Karpas-422 (cell line): ENCODE results near the gene RPS6KA5. TPM values are rescaled to one million over a fixed set of nuclear protein-coding genes. Genes with fewer than 3 reads are reported as not detected.
A peak's percentile ranks its signal among the peaks of the same experiment; 100 is the strongest.
"Not testable (repeated sequence)": the region's sequence is repeated elsewhere in the genome, so short reads cannot be mapped to it uniquely, and the experiment has no call there.

Experiments
- DNase-seq: peaks from one replicate; pipeline ENCODE4 v3.0.0-alpha.2; 2015
- H2AFZ ChIP-seq: fragments of 200-600 bp; sonication (generic); 2 replicates; pipeline ENCODE4 v1.6.1; 2014; ENCODE audit warnings: antibody characterized with exemption, low read length, mixed read lengths
- H3K27ac ChIP-seq: fragments of 200-600 bp; sonication (generic); 2 replicates; pipeline ENCODE4 v1.5.1; 2014; ENCODE audit warnings: mild to moderate bottlenecking, low read length, moderate library complexity
- H3K27me3 ChIP-seq: fragments of 200-600 bp; sonication (generic); 2 replicates; pipeline ENCODE4 v1.6.1; 2014; ENCODE audit warnings: low read length, mixed read lengths
- H3K36me3 ChIP-seq: fragments of 200-600 bp; sonication (generic); 2 replicates; pipeline ENCODE4 v1.6.1; 2014; ENCODE audit warnings: low read length, mixed read lengths; ENCODE audit not compliant: insufficient read depth
- H3K4me1 ChIP-seq: fragments of 200-600 bp; sonication (generic); 2 replicates; pipeline ENCODE4 v1.6.1; 2014; ENCODE audit warnings: mild to moderate bottlenecking, low read length, mixed read lengths
- H3K4me2 ChIP-seq: fragments of 200-600 bp; sonication (generic); 2 replicates; pipeline ENCODE4 v1.6.1; 2014; ENCODE audit warnings: low read length, low read depth, mild to moderate bottlenecking; ENCODE audit not compliant: poor library complexity, severe bottlenecking
- H3K4me3 ChIP-seq: fragments of 200-600 bp; sonication (generic); 2 replicates; pipeline ENCODE4 v1.5.1; 2014; ENCODE audit warnings: mild to moderate bottlenecking, antibody characterized with exemption, low read length, mixed read lengths
- H3K79me2 ChIP-seq: fragments of 200-600 bp; sonication (generic); 2 replicates; pipeline ENCODE4 v1.6.1; 2014; ENCODE audit warnings: mild to moderate bottlenecking, low read length, mixed read lengths
- H3K9ac ChIP-seq: fragments of 200-600 bp; sonication (generic); 2 replicates; pipeline ENCODE4 v1.6.0; 2014; ENCODE audit warnings: low read length
- H3K9me2 ChIP-seq: fragments of 200-600 bp; sonication (generic), shearing (Covaris generic); replicated peaks from 2 replicates; pipeline ENCODE4 v1.6.0; 2014; ENCODE audit warnings: mild to moderate bottlenecking, low read length, moderate library complexity; ENCODE audit not compliant: insufficient read depth
- H3K9me3 ChIP-seq: fragments of 300-700, 200-600 bp; sonication (generic); 2 replicates; pipeline ENCODE4 v1.6.1; 2014; ENCODE audit warnings: low read length, mixed read lengths
- H4K20me1 ChIP-seq: fragments of 200-600 bp; sonication (generic); 2 replicates; pipeline ENCODE4 v1.6.1; 2014; ENCODE audit warnings: mild to moderate bottlenecking, antibody characterized with exemption, low read length, low read depth; ENCODE audit not compliant: insufficient read depth
- total RNA-seq: library from RNA; depleted of rRNA; stranded (reverse); fragments of >200 nt; shearing (Covaris generic); gene quantifications from 2 replicates; pipeline ENCODE4 v1.2.3, GENCODE V29; 2014; ENCODE audit warnings: low replicate concordance

RPS6KA5 gene
- total RNA-seq, 1 experiment from 2014 or later = 5.5 TPM

DNA sequence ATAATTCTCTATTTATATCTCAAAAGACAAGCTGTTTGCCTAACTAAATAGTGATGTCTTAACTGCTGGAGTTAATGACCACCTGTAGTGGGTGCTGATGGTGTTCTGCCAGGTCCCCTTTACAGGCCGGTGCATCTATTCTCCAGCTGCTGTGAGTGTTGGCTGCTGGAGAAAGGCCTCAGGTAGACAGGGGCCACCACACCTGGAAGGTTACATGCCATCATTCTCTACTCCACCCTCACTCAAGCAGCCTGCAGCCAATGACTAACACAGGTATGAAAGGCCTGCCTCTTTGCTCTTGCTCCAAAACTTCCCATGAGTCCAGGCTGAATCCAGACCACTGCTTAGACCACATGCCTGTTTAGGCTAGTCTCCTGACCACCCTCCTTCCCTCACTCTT lies 73.9 kb downstream of the RPS6KA5 start:
- no peaks in the 10 kb centered on the region for H3K27me3 ChIP-seq
- H3K4me1 ChIP-seq = peaks cover 8% of the 10 kb centered on the region
- no peaks in the 10 kb centered on the region for H3K9me2 ChIP-seq
- H3K4me2 ChIP-seq = no peak overlapping the region
- no peak for DNase-seq
- H2AFZ ChIP-seq = no peak overlapping the region
- H3K9me3 ChIP-seq = no peaks in the 10 kb centered on the region
- no peaks in the 10 kb centered on the region for H3K36me3 ChIP-seq
- H3K4me3 ChIP-seq = no peak overlapping the region
- H3K9ac ChIP-seq = no peak overlapping the region
- no peak overlapping the region for H3K27ac ChIP-seq
- no peaks in the 10 kb centered on the region for H3K79me2 ChIP-seq
- peaks cover 9% of the 10 kb centered on the region for H4K20me1 ChIP-seq

DNA sequence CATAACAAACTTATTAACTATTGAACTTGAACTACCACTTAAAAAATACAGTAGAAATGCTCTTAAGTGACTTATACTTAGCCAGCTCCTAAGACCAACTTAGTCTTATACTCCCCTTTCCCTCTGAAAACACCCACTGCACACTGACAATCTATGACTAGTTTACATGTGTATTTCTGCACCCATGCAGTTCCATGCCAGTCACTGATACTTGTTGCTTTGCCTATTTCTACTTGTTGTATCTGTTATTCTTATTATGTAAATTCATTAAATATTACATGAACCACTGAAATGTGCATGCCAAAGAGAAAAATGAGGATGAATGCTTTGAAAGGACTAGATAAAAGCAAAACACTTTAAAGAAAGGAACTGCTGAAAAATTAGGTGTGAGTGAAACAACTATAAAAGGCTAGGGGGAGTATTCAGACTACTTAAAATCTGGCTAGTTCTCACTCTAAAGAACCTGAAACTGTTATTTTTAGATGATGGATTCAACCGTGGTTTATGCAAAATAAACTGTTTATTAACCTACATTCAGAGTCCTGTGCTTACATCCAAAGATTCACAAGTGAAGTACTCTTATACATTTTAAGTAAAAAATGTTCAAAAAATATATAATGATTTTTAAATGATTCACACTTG lies 74.7 kb downstream of the RPS6KA5 start:
- no peak overlapping the region for H3K27ac ChIP-seq
- no peaks in the 10 kb centered on the region for H3K9me2 ChIP-seq
- no peaks in the 10 kb centered on the region for H3K79me2 ChIP-seq
- DNase-seq = peak; percentile 46
- no peaks in the 10 kb centered on the region for H3K9me3 ChIP-seq
- H4K20me1 ChIP-seq = peaks cover 9% of the 10 kb centered on the region
- H3K27me3 ChIP-seq = no peaks in the 10 kb centered on the region
- H3K4me2 ChIP-seq = no peak overlapping the region
- no peaks in the 10 kb centered on the region for H3K36me3 ChIP-seq
- no peak overlapping the region for H2AFZ ChIP-seq
- no peak overlapping the region for H3K4me3 ChIP-seq
- peaks cover 8% of the 10 kb centered on the region for H3K4me1 ChIP-seq
- no peak overlapping the region for H3K9ac ChIP-seq

DNA sequence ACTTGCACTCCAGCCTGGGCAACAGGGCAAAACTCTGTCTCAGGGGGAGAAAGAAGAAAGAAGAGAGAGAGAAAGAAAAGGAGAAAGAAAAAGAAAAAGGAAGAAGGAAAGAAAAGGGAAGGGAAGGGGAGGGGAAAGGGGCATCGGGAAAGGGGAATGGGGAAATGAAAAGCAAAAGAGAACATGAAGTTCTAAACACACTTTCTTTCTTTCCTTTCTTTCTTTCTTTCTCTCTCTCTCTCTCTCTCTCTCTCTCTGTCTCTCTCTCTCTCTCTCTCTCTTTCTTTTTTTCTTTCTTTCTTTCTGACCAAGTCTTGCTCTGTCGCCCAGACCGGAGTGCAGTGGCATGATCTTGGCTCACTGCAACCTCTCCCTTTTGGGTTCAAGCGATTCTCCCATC lies 76.9 kb downstream of the RPS6KA5 start:
- Histone ChIP-seq H3K27me3 (no peaks in the 10 kb centered on the region), H3K27ac (no peak overlapping the region), H3K79me2 (no peaks in the 10 kb centered on the region), H3K4me3 (no peak overlapping the region), H3K9me3 (no peaks in the 10 kb centered on the region), H3K4me1 (peaks cover 8% of the 10 kb centered on the region), H3K4me2 (no peak overlapping the region), H3K9me2 (no peaks in the 10 kb centered on the region), H2AFZ (no peak overlapping the region), H4K20me1 (peaks cover 20% of the 10 kb centered on the region), H3K9ac (no peak overlapping the region), H3K36me3 (no peaks in the 10 kb centered on the region)
- DNase-seq = no peak

DNA sequence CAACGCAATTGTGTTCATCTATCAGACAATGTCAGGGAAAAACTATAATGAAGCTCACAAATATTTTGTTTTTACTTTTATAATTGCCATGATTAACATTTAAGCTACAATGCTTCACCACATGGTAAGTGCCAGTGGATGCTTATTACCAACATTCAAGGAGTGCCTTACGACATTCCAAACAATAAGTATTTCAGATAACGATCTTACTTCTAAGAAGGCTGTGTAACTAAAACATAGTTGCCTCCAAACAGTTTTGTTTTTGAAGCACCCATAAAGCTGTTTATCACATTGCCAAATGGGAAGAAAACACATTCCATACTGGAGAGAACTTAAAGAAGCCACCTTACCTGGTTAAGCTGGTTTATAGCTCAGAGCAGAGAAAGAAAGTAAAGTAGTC lies 78.8 kb downstream of the RPS6KA5 start:
- DNase-seq = no peak
- Histone ChIP-seq H3K9me3 (no peaks in the 10 kb centered on the region), H4K20me1 (peaks cover 18% of the 10 kb centered on the region), H3K4me2 (no peak overlapping the region), H3K4me3 (no peak overlapping the region), H3K9ac (no peak overlapping the region), H3K9me2 (no peaks in the 10 kb centered on the region), H3K27me3 (no peaks in the 10 kb centered on the region), H3K79me2 (no peaks in the 10 kb centered on the region), H3K4me1 (peaks cover 8% of the 10 kb centered on the region), H2AFZ (no peak overlapping the region), H3K36me3 (no peaks in the 10 kb centered on the region), H3K27ac (no peak overlapping the region)

DNA sequence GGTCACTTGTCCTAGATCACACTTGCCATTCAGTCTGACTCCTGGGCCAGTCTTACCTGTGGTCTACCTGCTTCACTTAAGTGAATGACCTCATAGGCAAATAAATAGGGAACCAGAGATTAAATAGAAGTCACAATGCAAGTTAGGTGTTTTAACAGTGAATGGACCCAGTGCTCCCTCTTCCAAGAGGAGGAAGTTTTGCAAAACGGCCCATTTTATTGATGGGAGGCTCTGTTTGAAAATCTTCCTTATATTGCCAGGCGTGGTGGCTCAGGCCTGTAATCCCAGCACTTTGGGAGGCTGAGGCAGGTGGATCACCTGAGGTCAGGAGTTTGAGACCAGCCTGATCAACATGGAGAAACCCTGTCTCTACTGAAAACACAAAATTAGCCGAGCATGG lies 79.8 kb downstream of the RPS6KA5 start:
- DNase-seq, H3K4me2 ChIP-seq, H3K4me3 ChIP-seq, H3K36me3 ChIP-seq, H3K27ac ChIP-seq, H3K27me3 ChIP-seq, H3K9me3 ChIP-seq, H3K9ac ChIP-seq, H3K4me1 ChIP-seq, H3K79me2 ChIP-seq, H3K9me2 ChIP-seq, H2AFZ ChIP-seq: not testable (repeated sequence)
- H4K20me1 ChIP-seq = peaks cover 11% of the 10 kb centered on the region; the same call in 1 of the 2 replicates

DNA sequence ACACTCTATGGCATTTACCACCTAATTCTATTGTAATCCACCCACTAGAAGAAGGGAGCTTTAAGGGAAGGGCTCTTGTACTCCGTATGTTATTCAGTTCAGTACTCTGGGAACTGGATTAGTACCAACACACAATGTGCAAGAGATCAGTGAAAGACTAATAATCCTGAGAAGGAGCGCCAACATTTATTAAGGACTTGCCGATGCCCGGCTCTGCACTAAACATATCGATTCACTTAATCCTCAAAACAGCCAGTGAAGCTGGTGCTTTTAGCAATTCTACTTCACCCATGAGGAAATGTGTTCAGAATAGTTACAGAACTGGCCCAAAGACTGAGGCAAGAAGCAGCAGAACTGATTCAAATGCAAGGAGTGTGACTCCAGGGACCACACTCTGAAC lies 80.9 kb downstream of the RPS6KA5 start:
- Histone ChIP-seq H3K27me3 (no peaks in the 10 kb centered on the region), H3K9ac (no peak overlapping the region)
- DNase-seq = no peak

DNA sequence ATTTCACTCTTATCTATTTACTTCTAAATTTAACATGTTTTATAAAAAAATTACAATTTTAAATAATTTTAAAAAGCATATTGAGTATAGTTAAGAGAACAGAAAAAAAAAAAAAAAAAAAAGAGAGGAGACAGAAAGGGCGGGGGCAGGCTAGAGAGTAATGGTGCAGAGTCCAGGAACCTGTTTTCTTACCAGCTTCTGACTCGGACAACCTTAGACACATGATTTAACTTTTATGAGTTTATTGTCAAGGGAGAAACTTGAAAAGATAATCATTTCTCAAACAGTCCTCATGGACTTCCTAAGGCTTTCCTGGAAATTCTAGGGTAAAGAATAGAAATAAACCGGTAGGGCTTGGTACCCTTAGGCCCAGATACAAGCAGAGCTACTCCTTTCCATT lies 84.3 kb downstream of the RPS6KA5 start:
- Histone ChIP-seq H2AFZ (no peak overlapping the region), H3K79me2 (no peaks in the 10 kb centered on the region), H3K27ac (no peak overlapping the region), H3K9me2 (no peaks in the 10 kb centered on the region), H4K20me1 (peaks cover 27% of the 10 kb centered on the region), H3K4me1 (no peaks in the 10 kb centered on the region), H3K27me3 (0 out of 2 replicates have a peak, but pooled peaks cover 2% of the 10 kb centered on the region), H3K9me3 (no peaks in the 10 kb centered on the region), H3K36me3 (no peaks in the 10 kb centered on the region), H3K4me2 (no peak overlapping the region), H3K9ac (no peak overlapping the region), H3K4me3 (no peak overlapping the region)
- DNase-seq = no peak

More for the DNA sequence above, 80.9 kb downstream of the RPS6KA5 start:
- H3K27ac ChIP-seq = no peak overlapping the region
- H3K9me2 ChIP-seq = no peaks in the 10 kb centered on the region
- H4K20me1 ChIP-seq = peaks cover 18% of the 10 kb centered on the region; the same call in 1 of the 2 replicates
- no peaks in the 10 kb centered on the region for H3K9me3 ChIP-seq
- H3K4me3 ChIP-seq = no peak overlapping the region
- H3K4me1 ChIP-seq = no peaks in the 10 kb centered on the region
- H3K36me3 ChIP-seq = no peaks in the 10 kb centered on the region
- H2AFZ ChIP-seq = no peak overlapping the region
- no peak overlapping the region for H3K4me2 ChIP-seq
- H3K79me2 ChIP-seq = no peaks in the 10 kb centered on the region

DNA sequence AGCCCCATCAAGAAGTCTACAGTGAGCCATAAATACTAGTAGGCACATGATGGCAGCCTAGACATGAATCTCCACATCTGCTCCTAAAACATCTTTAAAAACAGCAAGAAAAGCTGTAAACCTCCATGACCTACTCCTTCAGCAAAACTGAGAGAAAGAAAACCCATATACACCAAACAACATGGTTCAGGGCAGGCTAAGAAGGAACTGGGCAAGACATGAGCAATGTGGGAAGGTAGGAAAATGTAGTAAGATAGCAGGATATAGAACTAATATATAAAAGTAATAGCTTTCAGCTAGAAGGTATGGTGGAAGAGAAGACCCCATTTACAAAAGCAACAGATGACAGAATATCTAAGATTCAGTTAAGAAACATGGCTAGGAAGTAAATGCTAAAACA lies 88.8 kb downstream of the RPS6KA5 start:
- Histone ChIP-seq H3K36me3 (no peaks in the 10 kb centered on the region), H3K4me3 (no peak overlapping the region), H4K20me1 (peaks cover 45% of the 10 kb centered on the region), H3K27ac (no peak overlapping the region), H3K9me3 (no peaks in the 10 kb centered on the region), H3K4me1 (no peaks in the 10 kb centered on the region), H3K27me3 (peaks cover 6% of the 10 kb centered on the region; the same call in 1 of the 2 replicates), H3K9ac (no peak overlapping the region), H3K4me2 (no peak overlapping the region), H3K9me2 (no peaks in the 10 kb centered on the region), H3K79me2 (no peaks in the 10 kb centered on the region), H2AFZ (no peak overlapping the region)
- DNase-seq = no peak
